GF-D8 (cell line): ENCODE results near the gene RAB34.

Experiments used
- DNase-seq: peaks from one replicate; lab custom pipeline; 2025; lab: John Stamatoyannopoulos, UW

Gene RAB34

DNA sequence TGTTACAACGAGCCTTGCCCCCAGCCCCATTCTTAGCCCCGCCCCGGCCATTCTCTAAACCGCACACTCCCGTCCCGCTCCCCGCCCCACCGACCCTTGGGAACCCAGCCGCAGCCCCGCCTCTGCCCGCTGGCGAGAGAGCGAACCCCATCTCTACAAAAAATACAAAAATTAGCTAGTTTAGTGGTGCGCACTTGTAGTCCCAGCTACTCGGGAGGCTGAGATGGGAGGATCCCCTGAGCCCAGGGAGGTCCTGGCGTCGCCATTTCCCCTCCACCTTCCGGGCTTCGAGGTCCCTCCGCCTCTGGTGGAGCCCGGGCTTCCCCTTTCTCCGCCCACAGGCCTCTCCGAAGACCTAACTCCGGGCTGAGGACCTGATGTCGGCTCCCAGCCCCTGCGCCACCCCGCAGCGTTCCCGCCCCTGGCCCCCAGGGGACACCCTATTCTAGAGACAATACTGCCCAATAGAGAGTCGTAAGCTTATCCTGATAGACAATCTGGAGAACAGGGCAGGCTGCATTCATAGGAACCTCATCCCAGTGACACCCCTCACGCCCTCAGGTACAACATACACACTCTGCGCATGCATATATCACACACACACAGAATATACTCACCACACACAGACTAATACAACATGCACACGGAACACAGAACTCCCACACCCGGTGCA is 5.5 kb downstream of the RAB34 start:
- DNase-seq: peak; percentile 47

- no peak for DNase-seq
Observed at GRCh38 chr17:28711723-28712031, 6.0 kb downstream of the RAB34 start, which contains the start of gene PROCA1. TSS of gene PROCA1 (minus strand) at chr17:28711888. CDS start at chr17:28711660, 228 bp downstream.

DNA sequence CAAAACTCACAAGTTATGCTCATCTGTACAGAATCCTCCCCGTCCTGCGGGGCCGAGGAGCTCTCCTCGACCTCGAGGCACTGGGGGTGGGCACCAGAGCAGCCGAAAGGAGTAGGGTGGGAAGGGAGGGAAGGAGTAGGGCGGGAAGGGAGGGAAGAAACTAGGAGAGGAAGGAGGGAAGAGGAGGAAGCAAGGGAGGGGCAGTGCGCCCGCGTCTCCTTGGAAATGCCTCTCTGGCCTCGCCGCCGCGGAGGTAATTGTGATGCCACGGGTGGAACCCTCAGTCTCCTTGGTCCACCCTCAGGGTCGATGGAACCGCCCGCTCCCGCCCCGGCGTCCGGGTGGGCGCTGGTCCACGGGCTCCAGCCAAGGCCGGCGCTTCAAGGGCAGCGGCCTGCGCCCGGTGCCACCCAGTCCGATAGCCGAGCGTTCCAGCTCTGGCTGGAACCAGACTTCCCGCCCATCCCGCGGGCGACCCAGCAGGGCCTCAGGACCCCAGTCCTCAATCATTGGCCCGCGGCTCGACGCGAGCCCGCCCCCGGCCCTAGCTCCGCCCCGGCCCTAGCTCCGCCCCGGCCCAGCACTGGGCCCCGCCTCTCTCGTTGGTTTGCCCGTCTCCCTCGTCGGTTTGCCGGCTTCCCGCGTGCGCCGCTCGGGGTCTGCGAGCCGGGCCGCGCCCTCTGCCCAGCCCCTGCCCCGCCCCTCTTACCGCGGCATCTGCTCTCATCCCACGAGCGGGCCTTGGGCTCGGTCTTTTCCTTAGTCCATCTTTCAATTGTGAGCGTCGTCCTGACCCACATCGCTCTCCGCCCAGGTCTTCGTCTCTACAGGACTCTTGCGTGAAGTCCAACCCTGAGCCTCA is 6.6 kb downstream of the RAB34 start:
- peak; percentile 49 for DNase-seq

DNA sequence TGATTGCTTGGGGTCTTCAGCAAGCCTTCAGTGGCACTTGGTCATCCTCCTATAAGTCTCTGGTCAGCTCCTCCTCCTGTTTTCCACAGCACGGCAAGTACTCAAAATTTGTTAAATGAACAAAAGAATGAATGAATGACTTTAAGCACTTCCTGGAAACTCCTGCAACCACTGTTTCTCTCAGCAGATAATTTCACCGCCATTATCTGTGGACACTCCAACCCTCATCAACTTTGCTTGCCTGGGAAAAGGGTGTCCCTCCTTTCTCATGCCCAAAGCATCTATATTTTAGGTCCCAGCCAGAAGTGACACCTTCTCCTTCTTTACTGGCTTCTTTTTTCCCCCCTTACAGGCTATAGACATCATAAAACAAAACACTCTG is 10.3 kb downstream of the RAB34 start:
- DNase-seq: no peak

- DNase-seq: no peak
Observed at GRCh38 chr17:28706471-28707338, 11.0 kb downstream of the RAB34 start.

GRCh38 chr17:28705728-28706334 is 11.8 kb downstream of the RAB34 start:
- DNase-seq: no peak

DNA sequence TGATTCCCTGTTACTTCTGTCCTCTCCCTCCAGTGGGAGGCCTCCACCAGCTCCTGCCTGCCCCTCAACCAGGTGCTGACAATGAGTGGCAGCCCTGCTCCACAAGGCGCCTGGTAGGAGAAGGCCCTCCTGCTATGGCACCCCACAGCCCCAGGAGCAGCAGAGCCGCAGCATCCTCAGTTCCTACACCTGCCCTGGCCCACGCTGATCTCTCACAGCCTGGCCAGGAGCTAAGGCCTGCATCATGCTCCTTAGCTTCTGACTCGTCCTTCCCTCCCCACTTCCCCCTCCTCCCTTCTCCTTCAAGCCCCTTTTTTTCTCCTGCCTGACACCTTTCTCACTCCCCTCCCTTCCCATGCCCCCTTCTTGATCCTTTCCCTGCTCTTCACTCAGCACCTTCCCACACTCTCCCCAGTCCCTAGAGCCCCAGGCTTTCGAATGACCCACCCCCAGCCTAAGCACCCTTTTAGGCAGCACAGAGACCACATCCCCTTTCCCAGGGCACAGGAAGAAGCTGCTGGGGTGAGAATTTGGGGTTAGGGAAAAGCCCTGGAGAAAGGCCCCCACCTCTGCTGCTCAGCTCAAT is 12.5 kb downstream of the RAB34 start:
- no peak for DNase-seq

DNA sequence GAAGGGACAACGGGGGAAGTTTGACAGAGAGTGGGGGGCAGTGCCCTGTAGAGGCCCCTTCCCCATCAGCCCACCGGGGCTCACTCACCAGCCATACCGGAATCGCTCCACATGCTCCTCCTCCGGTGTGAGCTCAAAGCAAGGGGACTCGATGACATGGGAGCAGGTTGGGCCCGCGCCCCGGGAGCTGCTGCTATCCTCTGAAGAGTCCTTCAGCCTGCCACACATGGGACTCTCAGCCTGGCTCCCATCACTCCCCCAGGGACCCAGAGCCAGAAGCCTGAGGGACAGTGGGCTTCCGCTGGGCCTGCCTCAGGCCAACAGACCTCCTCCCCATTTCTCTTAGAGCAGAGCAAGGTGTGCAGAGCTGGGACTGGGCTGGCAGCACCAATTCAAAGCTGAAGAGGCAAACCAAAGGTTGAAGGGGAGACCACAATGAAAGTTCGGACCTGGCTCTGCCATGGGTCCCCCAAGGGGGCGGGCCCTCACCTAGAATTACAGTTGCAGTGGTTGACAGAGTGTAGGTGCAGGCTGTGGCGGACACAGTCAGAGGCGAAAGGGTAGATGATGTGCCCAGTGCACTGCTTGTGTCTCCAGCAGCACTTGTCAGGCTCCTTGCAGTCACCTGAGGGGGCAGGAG is 13.3 kb downstream of the RAB34 start:
- DNase-seq: no peak

GRCh38 chr17:28703552-28704218 is 14.0 kb downstream of the RAB34 start:
- no peak for DNase-seq

DNA sequence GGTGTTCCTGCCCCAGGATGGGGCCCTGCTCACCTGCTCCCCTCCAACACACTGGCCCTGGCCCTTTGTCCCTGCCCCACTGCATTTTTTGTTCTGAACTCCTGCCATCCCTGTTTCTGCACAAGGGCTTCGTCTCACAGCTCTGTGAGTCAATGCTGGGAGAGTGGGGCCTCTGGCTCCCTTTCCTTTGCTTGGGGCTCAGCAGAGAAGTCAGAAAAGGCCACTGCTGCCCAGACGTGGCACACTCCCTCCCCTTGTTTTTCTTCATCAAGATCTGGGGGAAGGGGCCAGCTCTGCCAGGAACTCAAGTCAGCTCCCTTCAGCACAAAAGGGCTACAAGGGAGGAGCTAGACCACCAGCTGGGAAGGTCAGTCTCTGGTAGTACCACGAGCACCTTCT is 14.9 kb downstream of the RAB34 start:
- no peak for DNase-seq

- no peak for DNase-seq
Observed at GRCh38 chr17:28702026-28702751, 15.5 kb downstream of the RAB34 start.

- DNase-seq: no peak
Observed at GRCh38 chr17:28700830-28701492, 16.7 kb downstream of the RAB34 start.

GRCh38 chr17:28700278-28700677 is 17.4 kb downstream of the RAB34 start:
- no peak for DNase-seq

DNA sequence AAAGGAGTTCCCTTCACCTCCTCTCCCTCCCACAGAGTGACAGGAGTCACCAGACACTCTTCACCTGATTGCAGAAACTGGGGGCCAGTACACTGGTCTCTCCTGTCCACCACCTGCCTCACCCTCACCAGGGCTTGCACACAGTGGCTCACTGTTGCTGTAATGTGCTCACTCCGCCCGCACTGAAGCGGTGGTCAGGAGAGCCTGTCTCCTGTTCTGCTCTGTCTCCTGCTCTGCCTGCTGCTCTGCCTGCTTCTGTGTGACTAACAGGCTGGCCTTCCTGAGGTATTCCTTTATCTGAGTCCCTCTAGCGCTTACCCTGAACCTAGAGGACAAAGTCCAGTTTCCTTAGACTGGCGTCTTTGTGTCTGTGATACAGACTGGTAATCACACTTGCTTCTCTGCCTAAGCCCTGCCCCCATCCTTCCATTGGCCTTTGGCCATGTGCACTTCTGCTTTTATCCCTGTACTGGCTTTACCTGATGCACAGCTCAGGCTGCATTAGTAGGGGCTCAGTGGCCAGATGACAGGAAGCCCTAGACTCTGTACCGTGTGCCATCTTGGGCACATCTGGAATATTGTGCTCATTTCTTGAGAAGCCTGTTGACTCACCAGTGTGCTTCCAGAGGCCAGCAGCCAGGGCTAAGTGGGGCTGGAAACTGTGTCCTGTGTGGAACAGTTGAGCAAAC is 19.3 kb downstream of the RAB34 start:
- no peak for DNase-seq

DNA sequence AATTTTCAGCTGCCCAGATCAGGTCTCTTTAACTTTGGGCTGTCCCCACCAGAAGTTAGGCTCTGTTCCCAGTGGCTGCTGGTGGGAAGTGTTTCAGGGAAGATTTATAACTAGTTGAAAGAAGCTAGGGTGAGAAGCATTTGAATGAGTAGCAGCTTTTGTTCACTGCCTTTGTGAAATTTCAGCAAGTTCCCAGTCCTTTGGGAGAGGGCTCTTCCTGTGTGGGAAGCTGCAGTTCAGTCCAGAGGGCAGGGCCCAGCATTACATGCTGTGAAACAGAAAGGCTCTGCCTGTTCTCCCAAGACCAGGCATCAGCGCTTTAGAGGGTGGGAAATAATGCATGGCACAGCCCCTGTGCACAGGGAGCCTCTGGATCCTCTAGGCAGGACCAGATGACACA is 23.8 kb downstream of the RAB34 start:
- no peak for DNase-seq

- no peak for DNase-seq
Observed at GRCh38 chr17:28689011-28689410, 28.7 kb downstream of the RAB34 start.

- DNase-seq: no peak
Observed at GRCh38 chr17:28688481-28688880, 29.2 kb downstream of the RAB34 start.

DNA sequence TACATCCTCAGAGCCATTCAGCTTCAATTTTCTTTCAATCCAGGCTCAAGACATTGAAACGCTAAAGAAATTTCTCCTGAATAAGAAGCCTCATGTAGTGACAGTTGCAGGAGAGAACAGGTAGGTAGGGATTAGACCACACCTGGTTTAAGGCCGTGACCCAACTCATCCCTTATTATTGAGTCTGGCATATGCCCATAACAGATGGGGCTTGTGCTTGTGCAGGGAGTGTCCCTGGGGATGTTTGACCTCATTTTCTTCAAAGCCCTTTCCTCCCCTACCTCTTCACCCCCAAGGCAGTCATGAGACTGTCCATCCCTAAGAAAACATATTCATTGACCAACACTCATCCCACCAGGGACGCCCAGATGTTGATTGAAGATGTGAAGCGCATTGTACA is 31.4 kb downstream of the RAB34 start:
- DNase-seq: no peak

- DNase-seq: no peak
Observed at GRCh38 chr17:28685366-28685765, 32.3 kb downstream of the RAB34 start.
